NCI-H2196 (cell line): ENCODE measurements around the gene CFAP43.
"Not testable (repeated sequence)": the region's sequence is repeated elsewhere in the genome, so short reads cannot be mapped to it uniquely, and the experiment has no call there.

Experiments
- DNase-seq: peaks from one replicate; lab custom pipeline; 2025; ENCODE audit not compliant: unreplicated experiment; lab: John Stamatoyannopoulos, UW

The CFAP43 gene

GRCh38 chr10:104232613-104233102 lies 494 bp upstream of the CFAP43 start:
- DNase-seq: no peak

- DNase-seq: no peak
Observed at GRCh38 chr10:104230490-104230889, 1.7 kb downstream of the CFAP43 start.

- DNase-seq: no peak
Observed at GRCh38 chr10:104223304-104223703, 8.9 kb downstream of the CFAP43 start.

GRCh38 chr10:104220522-104220921 lies 11.6 kb downstream of the CFAP43 start:
- DNase-seq: no peak

GRCh38 chr10:104218751-104219150 lies 13.4 kb downstream of the CFAP43 start:
- no peak for DNase-seq

GRCh38 chr10:104216631-104217030 lies 15.5 kb downstream of the CFAP43 start:
- DNase-seq: no peak

GRCh38 chr10:104209575-104210198 lies 22.5 kb downstream of the CFAP43 start:
- DNase-seq: peak; percentile 33

- DNase-seq: no peak
Observed at GRCh38 chr10:104208730-104209129, 23.4 kb downstream of the CFAP43 start.

GRCh38 chr10:104202231-104202630 lies 29.9 kb downstream of the CFAP43 start:
- DNase-seq: no peak

GRCh38 chr10:104201636-104202035 lies 30.5 kb downstream of the CFAP43 start:
- no peak for DNase-seq

GRCh38 chr10:104199567-104199966 lies 32.6 kb downstream of the CFAP43 start:
- no peak for DNase-seq

GRCh38 chr10:104197364-104197763 lies 34.8 kb downstream of the CFAP43 start:
- DNase-seq: peak; percentile 2

- DNase-seq: no peak
Observed at GRCh38 chr10:104195706-104196105, 36.5 kb downstream of the CFAP43 start.

- no peak for DNase-seq
Observed at GRCh38 chr10:104193787-104194186, 38.4 kb downstream of the CFAP43 start.

- no peak for DNase-seq
Observed at GRCh38 chr10:104190695-104191094, 41.5 kb downstream of the CFAP43 start.

GRCh38 chr10:104183682-104184081 lies 48.5 kb downstream of the CFAP43 start:
- no peak for DNase-seq

GRCh38 chr10:104174136-104174535 lies 58.0 kb downstream of the CFAP43 start:
- not testable (repeated sequence) for DNase-seq

- DNase-seq: no peak
Observed at GRCh38 chr10:104170610-104171254, 61.4 kb downstream of the CFAP43 start.

GRCh38 chr10:104155591-104155990 lies 76.6 kb downstream of the CFAP43 start:
- DNase-seq: no peak

GRCh38 chr10:104151737-104152136 lies 80.4 kb downstream of the CFAP43 start:
- DNase-seq: no peak

- no peak for DNase-seq
Observed at GRCh38 chr10:104150139-104150538, 82.0 kb downstream of the CFAP43 start.

- no peak for DNase-seq
Observed at GRCh38 chr10:104146882-104147281, 85.3 kb downstream of the CFAP43 start.

GRCh38 chr10:104144931-104145330 lies 87.2 kb downstream of the CFAP43 start:
- no peak for DNase-seq
